Smooth muscle cell of the brain vasculature (primary cell): ENCODE measurements around the gene HSP90B1.

ENCODE experiments used
- DNase-seq: peaks from one replicate; pipeline ENCODE4 v3.0.0-alpha.2; 2012; ENCODE audit warnings: low read depth, low spot score

The HSP90B1 gene

DNA sequence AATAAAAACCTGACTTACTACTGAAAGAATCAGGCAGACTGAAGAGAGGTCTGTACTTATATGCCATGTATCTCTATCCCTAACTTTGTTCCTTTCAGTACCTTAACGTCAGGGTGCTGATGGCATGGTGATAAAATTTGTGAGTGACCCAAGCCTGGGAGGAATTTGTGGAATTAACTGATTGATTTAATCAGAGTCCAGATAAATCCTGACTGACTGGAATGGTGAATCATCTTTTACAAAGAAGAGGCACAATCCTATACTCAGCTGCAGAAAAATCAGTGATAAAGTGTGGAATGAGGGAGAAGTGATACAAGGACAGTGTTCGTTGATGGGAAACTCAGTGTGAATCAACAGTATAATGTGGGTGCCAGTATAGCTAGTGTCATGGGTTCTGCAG lies 39.2 kb downstream of the HSP90B1 start:
- DNase-seq, result no peak

DNA sequence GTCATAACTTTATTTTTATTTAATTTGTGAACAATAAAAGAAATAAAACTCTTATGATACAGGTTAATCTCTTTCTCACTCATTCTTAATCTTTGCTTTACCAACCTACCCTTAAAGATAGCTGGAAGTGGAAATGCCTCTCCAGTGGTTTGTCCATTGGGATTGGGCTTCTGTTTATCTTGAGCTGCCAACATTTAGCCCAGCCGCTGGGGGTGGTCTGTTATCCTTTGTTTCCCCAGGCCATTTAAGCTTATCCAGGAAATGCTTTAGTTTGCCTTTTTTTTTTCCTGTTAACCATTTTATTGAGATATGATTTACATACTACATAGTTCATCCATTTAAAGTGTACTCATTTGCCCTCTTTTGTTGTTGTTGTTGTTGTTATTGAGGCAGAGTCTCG lies 43.7 kb downstream of the HSP90B1 start:
- no peak for DNase-seq

DNA sequence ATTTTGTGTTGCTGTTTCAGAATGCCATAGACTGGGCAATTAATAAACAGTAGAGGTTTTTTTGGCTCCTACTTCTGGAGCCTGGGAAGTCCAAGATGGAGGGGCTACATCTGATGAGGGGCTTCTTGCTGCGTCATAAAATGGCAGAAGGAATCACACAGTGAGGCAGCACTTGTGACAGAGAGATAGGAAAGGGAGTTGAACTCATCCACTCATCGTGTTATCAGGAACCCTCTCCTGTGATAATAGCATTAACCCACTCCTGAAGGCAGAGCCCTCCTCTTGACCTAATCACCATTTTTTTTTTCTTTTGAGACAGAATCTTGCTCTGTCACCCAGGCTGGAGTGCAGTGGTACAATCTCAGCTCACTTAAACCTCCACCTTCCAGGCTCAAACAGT lies 45.2 kb downstream of the HSP90B1 start:
- DNase-seq, result no peak

DNA sequence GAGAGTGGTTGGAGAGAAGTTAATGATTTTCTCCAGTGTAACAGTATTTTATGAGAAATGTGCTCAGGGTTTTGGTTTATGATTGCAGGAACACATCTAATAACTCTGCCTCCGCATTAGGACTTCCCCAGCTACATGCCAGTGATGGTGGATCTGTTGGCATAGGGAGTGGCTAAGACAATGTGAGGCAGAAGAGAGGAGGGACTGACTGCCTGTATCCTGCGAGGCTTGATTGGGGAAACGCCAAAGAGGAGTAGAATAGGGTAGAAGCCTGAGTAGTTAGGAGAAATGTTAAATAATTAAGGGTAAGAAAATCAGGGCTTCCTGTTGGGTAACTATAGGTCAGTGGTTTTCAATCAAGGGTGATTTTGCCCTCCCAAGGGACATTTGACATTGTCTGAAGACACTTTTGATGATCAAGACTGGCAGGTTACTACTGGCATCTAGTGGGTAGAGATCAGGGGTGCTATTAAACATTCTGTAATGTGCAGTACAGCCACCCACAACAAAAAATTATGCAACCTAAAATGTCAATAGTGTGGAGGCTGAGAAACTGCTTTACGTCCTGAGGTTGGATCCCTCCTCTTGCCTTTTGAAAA lies 48.3 kb downstream of the HSP90B1 start:
- no peak for DNase-seq

- DNase-seq, result no peak
Measured at GRCh38 chr12:103986829-103987228, 56.6 kb downstream of the HSP90B1 start.

GRCh38 chr12:103994235-103994634 lies 64.0 kb downstream of the HSP90B1 start:
- DNase-seq, result no peak

DNA sequence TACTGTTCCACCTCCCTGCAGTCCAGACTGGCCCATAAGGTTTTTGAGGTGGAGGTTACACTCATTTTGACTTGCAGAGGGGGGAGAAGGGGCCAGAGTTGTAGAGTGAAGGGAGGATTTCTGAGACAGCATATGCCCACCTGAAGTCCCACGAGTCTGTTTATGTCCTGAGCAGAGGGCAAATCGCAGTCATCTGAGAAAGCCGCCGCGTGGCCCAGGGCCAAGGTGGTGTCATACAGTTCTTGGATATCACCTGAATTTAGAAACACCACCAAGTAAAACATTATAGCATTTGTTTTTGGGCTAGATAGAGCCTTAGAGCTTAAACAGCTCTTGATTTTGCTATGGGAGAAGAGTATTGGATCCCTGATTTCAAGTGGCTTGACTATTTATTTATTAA lies 66.4 kb downstream of the HSP90B1 start:
- DNase-seq, result no peak

- no peak for DNase-seq
Measured at GRCh38 chr12:103997286-103997900, 67.2 kb downstream of the HSP90B1 start.
